GM12873 (cell line): ENCODE data around the gene TMEFF2.

Experiments used
- CTCF ChIP-seq: IDR thresholded peaks from 2 replicates; pipeline ENCODE4 v1.5.1; 2012; ENCODE audit warnings: low read depth, mild to moderate bottlenecking, moderate library complexity, low read length, control low read depth; ENCODE audit not compliant: insufficient read depth; ENCODE audit errors: missing control alignments

TMEFF2 gene

GRCh38 chr2:192146069-192147015 is 48.4 kb downstream of the TMEFF2 start:
- TF ChIP-seq CTCF = no peak

- TF ChIP-seq CTCF = no peak
Observed at GRCh38 chr2:192145496-192145895, 49.2 kb downstream of the TMEFF2 start.

GRCh38 chr2:192140236-192140839 is 54.4 kb downstream of the TMEFF2 start:
- no peak for TF ChIP-seq CTCF

GRCh38 chr2:192139813-192140212 is 54.9 kb downstream of the TMEFF2 start:
- no peak for TF ChIP-seq CTCF

GRCh38 chr2:192137451-192137850 is 57.3 kb downstream of the TMEFF2 start:
- no peak for TF ChIP-seq CTCF

- TF ChIP-seq CTCF = no peak
Observed at GRCh38 chr2:192128655-192129054, 66.1 kb downstream of the TMEFF2 start.

GRCh38 chr2:192127434-192127833 is 67.3 kb downstream of the TMEFF2 start:
- no peak for TF ChIP-seq CTCF
